K562 (cell line): Measurements from ENCODE around the gene C2orf92. TPM values are rescaled to one million over a fixed set of nuclear protein-coding genes. Genes with fewer than 3 reads are reported as not detected.

Source experiments
- ATAC-seq: fragments of 200-7000 bp; cut with Tn5 transposase; 3 replicates; pipeline ENCODE4 v1.9.1; 2020; ENCODE audit warnings: moderate library complexity
- BruUV-seq: library from RNA; stranded (reverse); fragments of 400-500 nt; replicated peaks from 2 replicates; lab custom pipeline; 2021; lab: Mats Ljungman, UMichigan
- CTCF ChIA-PET: fragments of 300-600 bp; formaldehyde crosslinking; extraction: SDS; loops from one replicate; lab custom pipeline; 2021; ENCODE audit warnings: low intra/inter-chr PET ratio; lab: Yijun Ruan, JAX
- POLR2A ChIA-PET: fragments of 300-600, 350-650 bp; sonication (Branson Sonifier 250); formaldehyde crosslinking; extraction: SDS; loops from one replicate; lab custom pipeline; 2021; ENCODE audit warnings: antibody characterized with exemption, inconsistent platforms; lab: Yijun Ruan, JAX
- DNase-seq, 4 experiments: peaks; one replicate each; pipeline versions ENCODE4 v3.0.0 to v3.0.0-alpha.2; 2011 to 2018; ENCODE audit warnings: low spot score in 3 of 4, mixed read lengths in 3 of 4; ENCODE audit errors: extremely low read depth in 1 of 4
- FAIRE-seq: peaks from 2 replicates; lab custom pipeline; 2011; peaks lifted over from hg19 to GRCh38; lab: Jason Lieb, UNC
- H2AFZ ChIP-seq: 2 replicates; pipeline ENCODE4 v1.6.0; 2011; ENCODE audit warnings: low read depth, low read length, control low read depth, inconsistent platforms
- H3K27ac ChIP-seq: fragments of 200-600 bp; 3 replicates; pipeline ENCODE4 v1.8.0; 2011; ENCODE audit warnings: low read depth, mild to moderate bottlenecking, control low read depth, inconsistent platforms, low read length, moderate library complexity, mixed read lengths; ENCODE audit errors: extremely low read depth
- H3K27me3 ChIP-seq, 2 experiments: fragments of 300-600 bp in 1 of 2; 2 replicates in 1 of 2; 3 replicates in 1 of 2; pipeline versions ENCODE4 v1.6.0 to v1.8.0; 2011; ENCODE audit warnings: inconsistent platforms in 2 of 2, low read length in 2 of 2, mild to moderate bottlenecking in 1 of 2, mixed read lengths in 1 of 2, moderate library complexity in 1 of 2; ENCODE audit not compliant: control insufficient read depth in 2 of 2, insufficient read depth in 2 of 2
- H3K36me3 ChIP-seq: fragments of 300-600 bp; 3 replicates; pipeline ENCODE4 v1.8.0; 2011; ENCODE audit warnings: mild to moderate bottlenecking, low read length, inconsistent platforms; ENCODE audit not compliant: control insufficient read depth, insufficient read depth
- H3K4me1 ChIP-seq, 2 experiments: fragments of 200-600 bp in 1 of 2; replicated peaks in 1 of 2; 2 replicates in 1 of 2; 3 replicates in 1 of 2; pipeline versions ENCODE4 v1.5.1 to v1.8.0; 2011; ENCODE audit warnings: inconsistent platforms in 2 of 2, low read length in 2 of 2, mild to moderate bottlenecking in 1 of 2, mixed read lengths in 1 of 2, moderate library complexity in 1 of 2; ENCODE audit not compliant: control insufficient read depth in 2 of 2, insufficient read depth in 2 of 2
- H3K4me2 ChIP-seq: 2 replicates; pipeline ENCODE4 v1.6.1; 2011; ENCODE audit warnings: low read length, control low read depth, inconsistent platforms, mixed read lengths; ENCODE audit not compliant: insufficient read depth
- H3K4me3 ChIP-seq: fragments of 200-600 bp; sonication (generic), shearing (Covaris generic); 2 replicates; pipeline ENCODE4 v1.5.1; 2016; ENCODE audit warnings: control low read depth, inconsistent platforms
- H3K79me2 ChIP-seq: fragments of 200-600 bp; 3 replicates; pipeline ENCODE4 v1.8.0; 2011; ENCODE audit warnings: low read length, inconsistent platforms; ENCODE audit not compliant: control insufficient read depth, insufficient read depth
- H3K9ac ChIP-seq, 2 experiments: 2 replicates each; pipeline versions ENCODE4 v1.6.0 to v1.6.1; 2011; ENCODE audit warnings: low read depth in 2 of 2, low read length in 2 of 2, control low read depth in 1 of 2, inconsistent platforms in 1 of 2, mild to moderate bottlenecking in 1 of 2, mixed read lengths in 1 of 2; ENCODE audit not compliant: insufficient read depth in 1 of 2
- H3K9me1 ChIP-seq: one replicate; pipeline ENCODE4 v1.6.0; 2011; ENCODE audit warnings: inconsistent platforms, mild to moderate bottlenecking, low read length, moderate library complexity; ENCODE audit not compliant: control insufficient read depth, insufficient read depth
- H3K9me3 ChIP-seq: replicated peaks from 2 replicates; pipeline ENCODE4 v1.5.1; 2011; ENCODE audit warnings: low read depth, low read length, inconsistent platforms; ENCODE audit not compliant: control insufficient read depth, insufficient read depth
- H4K20me1 ChIP-seq: replicated peaks from 2 replicates; pipeline ENCODE4 v1.6.1; 2011; ENCODE audit warnings: low read length, inconsistent platforms, mixed read lengths; ENCODE audit not compliant: control insufficient read depth, insufficient read depth
- BACH1 ChIP-seq: fragments of 200-800 bp; sonication (Bioruptor generic); IDR thresholded peaks from 2 replicates; pipeline ENCODE4 v1.6.1; 2016; ENCODE audit warnings: missing genetic modification characterization, missing compliant biosample characterization
- BRF1 ChIP-seq: IDR thresholded peaks from 3 replicates; pipeline ENCODE4 v1.6.1; 2011; ENCODE audit warnings: borderline replicate concordance, mild to moderate bottlenecking; ENCODE audit not compliant: insufficient read length; ENCODE audit errors: extremely low read depth
- NR1H2 ChIP-seq: sonication (generic); formaldehyde crosslinking; IDR thresholded peaks from 2 replicates; pipeline ENCODE4 v1.4.0; 2020; ENCODE audit warnings: mild to moderate bottlenecking, missing genetic modification reagents
- PTTG1 ChIP-seq: fragments of 450-650 bp; IDR thresholded peaks from 2 replicates; pipeline ENCODE4 v1.6.1; 2016; ENCODE audit warnings: low read depth, mild to moderate bottlenecking, missing genetic modification characterization, missing compliant biosample characterization
- ZNF239 ChIP-seq: fragments of 250-450 bp; sonication (Bioruptor Pico); IDR thresholded peaks from 2 replicates; pipeline ENCODE4 v1.4.0; 2020; ENCODE audit warnings: mild to moderate bottlenecking
- ZNF785 ChIP-seq: fragments of 250-450 bp; sonication (Bioruptor Pico); IDR thresholded peaks from 2 replicates; pipeline ENCODE4 v1.4.0; 2020; ENCODE audit warnings: mild to moderate bottlenecking
- WGBS: fragments of 100-300 bp; shearing (Covaris generic); methylation state at CpG from one replicate; pipeline ENCODE4 v1.1.6; 2016; ENCODE audit warnings: low coverage, mixed read lengths; ENCODE audit not compliant: insufficient coverage; ENCODE audit errors: missing lambda C conversion rate; 5-methylcytosine and 5-hydroxymethylcytosine counted together
- in situ Hi-C: fragments of 300-500 bp; cut with MboI; formaldehyde crosslinking; loops from 4 replicates; pipeline ENCODE4 v1.15.0; 2018; ENCODE audit warnings: inconsistent platforms, mixed read lengths
- intact Hi-C: fragments of 100-400 bp; cut with micrococcal nuclease; formaldehyde crosslinking; loops from 2 replicates; pipeline ENCODE4 v1.14.2; 2022
- polyA plus RNA-seq, 8 experiments: library from polyadenylated mRNA; depleted of rRNA in 4 of 8; stranded (reverse) in 5 of 8; unstranded in 3 of 8; fragments of >200 nt; fragmentation: Nextera tagmentation in 2 of 8; fragmentation: Illumina TruSeq in 1 of 8; extraction: Ambion mirVana in 2 of 8; extraction: Trizol in 1 of 8; gene quantifications; 2 replicates each; pipeline versions ENCODE4 v1.2.1 to v1.2.3, GENCODE V29; 2011 to 2014; ENCODE audit warnings: inconsistent platforms in 1 of 8, missing spikeins in 1 of 8
- total RNA-seq, 7 experiments: library from RNA; depleted of rRNA in 6 of 7; stranded (reverse); fragments of >200 nt in 6 of 7; fragmentation: Illumina TruSeq in 2 of 7; extraction: Trizol in 2 of 7; gene quantifications; 2 replicates each; pipeline versions ENCODE4 v1.2.1 to v1.2.3, GENCODE V29; 2011 to 2021; ENCODE audit warnings: low replicate concordance in 1 of 7
- TF ChIP-seq, protein P1 (sequence below): IDR thresholded peaks from 2 replicates; pipeline ENCODE4 v1.6.1; 2016; ENCODE audit warnings: missing genetic modification characterization, missing compliant biosample characterization
- TF ChIP-seq, protein P2 (sequence below): fragments of 250-450 bp; sonication (Bioruptor Pico); IDR thresholded peaks from 2 replicates; pipeline ENCODE4 v1.5.0; 2020; ENCODE audit warnings: mild to moderate bottlenecking
- TF ChIP-seq, protein P3 (sequence below): fragments of 250-450 bp; sonication (Bioruptor Pico); IDR thresholded peaks from 2 replicates; pipeline ENCODE4 v1.4.0; 2020

Gene C2orf92
- total and polyA plus RNA-seq, 9 of the 15 experiments (the other 6 are each of a cell fraction or from before 2014, with no cell fraction given), result 0.65 to 6.8 (median 3.6) TPM

DNA sequence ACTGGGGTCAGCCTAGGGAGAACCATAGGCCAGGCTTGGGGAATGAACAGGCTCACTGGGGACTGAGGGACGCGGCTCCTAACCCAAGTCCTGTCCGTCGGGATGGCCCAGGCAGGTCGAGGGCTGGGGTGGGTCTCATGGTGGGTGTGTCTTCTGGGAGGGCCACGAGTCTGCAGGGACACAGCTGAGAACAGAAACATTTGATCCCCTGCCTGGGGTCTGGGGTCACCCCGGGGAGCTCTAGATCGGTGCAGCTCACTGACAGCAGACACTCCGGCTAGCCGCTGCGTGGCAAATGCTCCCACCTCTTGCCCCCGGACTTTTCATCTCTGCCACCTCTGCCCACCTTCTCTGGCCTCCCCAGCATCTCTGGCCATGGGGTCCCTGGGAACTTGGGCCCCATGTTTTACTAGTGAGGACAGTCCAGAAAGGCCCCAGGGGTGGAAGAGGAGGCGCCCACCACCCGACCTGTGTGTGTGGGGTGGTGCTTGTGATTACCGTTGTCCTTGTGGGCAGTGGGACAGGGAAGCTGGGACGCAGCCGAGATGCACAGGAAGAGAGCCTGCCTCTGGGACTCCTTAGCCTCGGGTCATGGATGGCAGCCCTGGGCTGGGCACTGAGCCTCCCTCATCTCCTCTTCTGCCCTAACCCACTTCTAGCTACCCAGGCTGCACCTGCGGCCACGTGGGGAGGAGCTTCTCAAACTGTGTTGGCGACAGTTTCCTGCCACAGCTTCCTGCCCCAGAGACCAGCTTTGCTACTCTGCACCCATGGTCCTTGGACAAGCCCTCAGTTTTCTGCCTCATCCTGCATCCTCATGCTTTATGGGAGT is 48.8 kb downstream of the C2orf92 start:
- WGBS, result 37% methylated on average over 18 of the region's 21 CpGs
- H3K9me3 ChIP-seq, result no peaks in the 10 kb centered on the region
- H3K36me3 ChIP-seq, result no peaks in the 10 kb centered on the region
- peak overlapping the region; percentile 68; the same call in 1 of the 2 replicates for H2AFZ ChIP-seq
- in situ Hi-C loops (no loop called here), intact Hi-C loops (no loop called here)
- peak; percentile 20; the same call in 2 of the 3 replicates for ATAC-seq
- peaks cover 0 to 22% of the 10 kb centered on the region in 2 experiments; a peak in 2 of 5 replicates for H3K4me1 ChIP-seq
- BruUV-seq, result no TSS peak
- H3K79me2 ChIP-seq, result no peaks in the 10 kb centered on the region
- H3K27me3 ChIP-seq, result peaks cover 0 to 10% of the 10 kb centered on the region in 2 experiments; a peak in 2 of 5 replicates
- H3K4me2 ChIP-seq, result no peak overlapping the region
- no peak overlapping the region for H3K4me3 ChIP-seq
- CTCF ChIA-PET, result no interaction called here
- no peak for DNase-seq
- H4K20me1 ChIP-seq, result peaks cover 4% of the 10 kb centered on the region; the same call in 1 of the 2 replicates
- POLR2A ChIA-PET, result interaction anchor here (0.5 to 1.7 kb wide), 5 partner anchors 17 to 660 kb away, joined by 3 to 4 read pairs (median 3); partner anchors contain the start of genes ACTR1B and COX5B
- FAIRE-seq, result no peak
- peak overlapping the region in 1 of 2 experiments; percentile 56; a peak in 1 of 4 replicates for H3K9ac ChIP-seq
- no peaks in the 10 kb centered on the region for H3K9me1 ChIP-seq
- H3K27ac ChIP-seq, result no peak overlapping the region
- no peak for TF ChIP-seq ZNF239 (CRISPR knock-in tag)
- no peak for TF ChIP-seq BRF1
- no peak for TF ChIP-seq PTTG1 (tag)
- TF ChIP-seq, protein P1, sequence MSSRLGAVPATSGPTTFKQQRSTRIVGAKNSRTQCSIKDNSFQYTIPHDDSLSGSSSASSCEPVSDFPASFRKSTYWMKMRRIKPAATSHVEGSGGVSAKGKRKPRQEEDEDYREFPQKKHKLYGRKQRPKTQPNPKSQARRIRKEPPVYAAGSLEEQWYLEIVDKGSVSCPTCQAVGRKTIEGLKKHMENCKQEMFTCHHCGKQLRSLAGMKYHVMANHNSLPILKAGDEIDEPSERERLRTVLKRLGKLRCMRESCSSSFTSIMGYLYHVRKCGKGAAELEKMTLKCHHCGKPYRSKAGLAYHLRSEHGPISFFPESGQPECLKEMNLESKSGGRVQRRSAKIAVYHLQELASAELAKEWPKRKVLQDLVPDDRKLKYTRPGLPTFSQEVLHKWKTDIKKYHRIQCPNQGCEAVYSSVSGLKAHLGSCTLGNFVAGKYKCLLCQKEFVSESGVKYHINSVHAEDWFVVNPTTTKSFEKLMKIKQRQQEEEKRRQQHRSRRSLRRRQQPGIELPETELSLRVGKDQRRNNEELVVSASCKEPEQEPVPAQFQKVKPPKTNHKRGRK (tag), result no peak
- no peak for TF ChIP-seq ZNF785 (CRISPR knock-in tag)
- TF ChIP-seq, protein P2, sequence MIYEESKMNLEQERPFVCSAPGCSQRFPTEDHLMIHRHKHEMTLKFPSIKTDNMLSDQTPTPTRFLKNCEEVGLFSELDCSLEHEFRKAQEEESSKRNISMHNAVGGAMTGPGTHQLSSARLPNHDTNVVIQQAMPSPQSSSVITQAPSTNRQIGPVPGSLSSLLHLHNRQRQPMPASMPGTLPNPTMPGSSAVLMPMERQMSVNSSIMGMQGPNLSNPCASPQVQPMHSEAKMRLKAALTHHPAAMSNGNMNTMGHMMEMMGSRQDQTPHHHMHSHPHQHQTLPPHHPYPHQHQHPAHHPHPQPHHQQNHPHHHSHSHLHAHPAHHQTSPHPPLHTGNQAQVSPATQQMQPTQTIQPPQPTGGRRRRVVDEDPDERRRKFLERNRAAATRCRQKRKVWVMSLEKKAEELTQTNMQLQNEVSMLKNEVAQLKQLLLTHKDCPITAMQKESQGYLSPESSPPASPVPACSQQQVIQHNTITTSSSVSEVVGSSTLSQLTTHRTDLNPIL, result no peak
- no peak for TF ChIP-seq BACH1
- no peak for TF ChIP-seq NR1H2 (CRISPR knock-in tag)
- TF ChIP-seq, protein P3, sequence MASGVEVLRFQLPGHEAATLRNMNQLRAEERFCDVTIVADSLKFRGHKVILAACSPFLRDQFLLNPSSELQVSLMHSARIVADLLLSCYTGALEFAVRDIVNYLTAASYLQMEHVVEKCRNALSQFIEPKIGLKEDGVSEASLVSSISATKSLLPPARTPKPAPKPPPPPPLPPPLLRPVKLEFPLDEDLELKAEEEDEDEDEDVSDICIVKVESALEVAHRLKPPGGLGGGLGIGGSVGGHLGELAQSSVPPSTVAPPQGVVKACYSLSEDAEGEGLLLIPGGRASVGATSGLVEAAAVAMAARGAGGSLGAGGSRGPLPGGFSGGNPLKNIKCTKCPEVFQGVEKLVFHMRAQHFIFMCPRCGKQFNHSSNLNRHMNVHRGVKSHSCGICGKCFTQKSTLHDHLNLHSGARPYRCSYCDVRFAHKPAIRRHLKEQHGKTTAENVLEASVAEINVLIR, result no peak
